Osteoblast (primary cell): Measurements from ENCODE around the gene FAP. TPM values are rescaled to one million over a fixed set of nuclear protein-coding genes. Genes with fewer than 3 reads are reported as not detected.
A peak's percentile ranks its signal among the peaks of the same experiment; 100 is the strongest.

Experiments
- DNase-seq: peaks from one replicate; pipeline ENCODE4 v3.0.0; 2011; ENCODE audit warnings: low spot score, mixed read lengths; ENCODE audit not compliant: insufficient read length; ENCODE audit errors: missing footprints
- H2AFZ ChIP-seq: 2 replicates; pipeline ENCODE4 v1.6.0; 2011; ENCODE audit warnings: mild to moderate bottlenecking, low read length
- H3K27ac ChIP-seq: 2 replicates; pipeline ENCODE4 v1.5.1; 2011; ENCODE audit warnings: mild to moderate bottlenecking, low read depth, low read length, moderate library complexity
- H3K27me3 ChIP-seq: 2 replicates; pipeline ENCODE4 v1.6.0; 2012; ENCODE audit warnings: mild to moderate bottlenecking, control low read depth, inconsistent platforms, low read length, moderate library complexity; ENCODE audit not compliant: insufficient read depth
- H3K36me3 ChIP-seq: 2 replicates; pipeline ENCODE4 v1.5.1; 2011; ENCODE audit warnings: mild to moderate bottlenecking, low read length, control low read depth, moderate library complexity; ENCODE audit not compliant: insufficient read depth
- H3K4me1 ChIP-seq: 2 replicates; pipeline ENCODE4 v1.5.1; 2011; ENCODE audit warnings: mild to moderate bottlenecking, low read length, control low read depth, moderate library complexity; ENCODE audit not compliant: insufficient read depth
- H3K4me2 ChIP-seq: 2 replicates; pipeline ENCODE4 v1.6.0; 2011; ENCODE audit warnings: mild to moderate bottlenecking, low read length; ENCODE audit not compliant: insufficient read depth
- H3K4me3 ChIP-seq: fragments of 200-600 bp; sonication (generic); 3 replicates; pipeline ENCODE4 v1.5.1; 2012; ENCODE audit warnings: mild to moderate bottlenecking, low read length, inconsistent platforms; ENCODE audit not compliant: insufficient read depth
- H3K79me2 ChIP-seq: 2 replicates; pipeline ENCODE4 v1.6.0; 2012; ENCODE audit warnings: mild to moderate bottlenecking, low read length, control low read depth, inconsistent platforms; ENCODE audit not compliant: insufficient read depth
- H3K9me3 ChIP-seq: 2 replicates; pipeline ENCODE4 v1.5.1; 2011; ENCODE audit warnings: low read depth, low read length, control low read depth
- H4K20me1 ChIP-seq: 2 replicates; pipeline ENCODE4 v1.6.0; 2012; ENCODE audit warnings: mild to moderate bottlenecking, low read length, control low read depth; ENCODE audit not compliant: insufficient read depth
- CTCF ChIP-seq: IDR thresholded peaks from 2 replicates; pipeline ENCODE4 v1.5.1; 2011; ENCODE audit warnings: mild to moderate bottlenecking, low read depth, low read length, moderate library complexity; ENCODE audit errors: extremely low read depth
- total RNA-seq: library from RNA; depleted of rRNA; stranded (reverse); fragments of >200 nt; gene quantifications from 2 replicates; pipeline ENCODE4 v1.2.3, GENCODE V29; 2012

FAP gene
- total RNA-seq, result 464 and 582 TPM in 2 replicates

DNA sequence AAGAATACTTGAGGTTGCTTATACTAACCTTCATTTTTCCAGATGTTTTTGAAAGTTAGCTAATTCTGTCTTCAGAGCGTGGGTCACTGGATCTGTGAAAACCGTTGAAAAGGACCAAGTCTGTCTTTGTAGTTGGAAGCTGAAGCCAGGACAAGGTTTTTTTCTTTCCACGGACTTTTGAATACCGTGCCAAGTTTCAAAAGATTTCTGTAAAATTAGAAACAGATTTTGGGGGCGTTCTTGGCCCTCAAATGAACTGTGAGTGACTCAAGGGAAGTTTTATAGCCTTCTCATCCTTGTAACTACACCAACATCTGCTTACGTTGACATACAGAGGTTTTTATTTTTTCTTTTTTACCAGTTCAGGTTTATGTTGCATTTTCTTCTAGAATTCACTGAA is at the start of gene FAP:
Gene FAP, minus strand, starts transcription at position 152 of the 400 bp plus-strand sequence. Its CDS starts 118 bp downstream, at position 34.
- peaks cover 46% of the 10 kb centered on the region for H3K79me2 ChIP-seq
- no peak within 1 kb of the TSS for H2AFZ ChIP-seq
- H3K4me1 ChIP-seq, result peaks cover 55% of the 10 kb centered on the region
- H3K36me3 ChIP-seq, result peaks cover 25% of the 10 kb centered on the region
- peak; percentile 68 for DNase-seq
- no peak for TF ChIP-seq CTCF
- H3K27ac ChIP-seq, result peak within 1 kb of the TSS; percentile 95
- peak within 1 kb of the TSS; percentile 89 for H3K4me2 ChIP-seq
- H3K9me3 ChIP-seq, result no peaks in the 10 kb centered on the region
- peak within 1 kb of the TSS; percentile 83 for H3K4me3 ChIP-seq
- H4K20me1 ChIP-seq, result no peaks in the 10 kb centered on the region
- H3K27me3 ChIP-seq, result no peaks in the 10 kb centered on the region

DNA sequence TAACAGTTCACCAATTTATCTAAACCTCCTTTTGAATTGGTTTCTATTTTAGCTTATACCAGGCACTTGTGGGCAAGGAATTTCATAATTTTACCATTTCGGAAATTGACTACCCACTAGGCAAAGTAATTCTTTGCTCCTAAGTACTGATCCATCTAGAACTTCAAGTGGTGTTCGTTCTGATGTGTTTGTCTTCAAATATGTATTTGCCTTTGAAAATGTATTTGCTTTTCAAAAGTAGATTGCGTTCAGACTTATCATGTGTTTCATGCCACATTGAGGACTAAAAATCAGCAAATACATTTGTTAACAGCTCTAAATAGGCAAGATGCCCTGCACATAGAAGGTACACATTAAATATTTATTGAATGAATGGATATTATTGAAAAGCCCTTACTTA is 48.5 kb upstream of the FAP start:
- Histone ChIP-seq H3K36me3 (no peaks in the 10 kb centered on the region), H3K9me3 (no peaks in the 10 kb centered on the region), H3K27me3 (no peaks in the 10 kb centered on the region), H3K79me2 (no peaks in the 10 kb centered on the region), H3K4me2 (no peak overlapping the region), H3K4me1 (peaks cover 8% of the 10 kb centered on the region), H2AFZ (no peak overlapping the region), H3K27ac (no peak overlapping the region), H4K20me1 (no peaks in the 10 kb centered on the region), H3K4me3 (no peak overlapping the region)
- TF ChIP-seq CTCF, result no peak
- DNase-seq, result no peak

DNA sequence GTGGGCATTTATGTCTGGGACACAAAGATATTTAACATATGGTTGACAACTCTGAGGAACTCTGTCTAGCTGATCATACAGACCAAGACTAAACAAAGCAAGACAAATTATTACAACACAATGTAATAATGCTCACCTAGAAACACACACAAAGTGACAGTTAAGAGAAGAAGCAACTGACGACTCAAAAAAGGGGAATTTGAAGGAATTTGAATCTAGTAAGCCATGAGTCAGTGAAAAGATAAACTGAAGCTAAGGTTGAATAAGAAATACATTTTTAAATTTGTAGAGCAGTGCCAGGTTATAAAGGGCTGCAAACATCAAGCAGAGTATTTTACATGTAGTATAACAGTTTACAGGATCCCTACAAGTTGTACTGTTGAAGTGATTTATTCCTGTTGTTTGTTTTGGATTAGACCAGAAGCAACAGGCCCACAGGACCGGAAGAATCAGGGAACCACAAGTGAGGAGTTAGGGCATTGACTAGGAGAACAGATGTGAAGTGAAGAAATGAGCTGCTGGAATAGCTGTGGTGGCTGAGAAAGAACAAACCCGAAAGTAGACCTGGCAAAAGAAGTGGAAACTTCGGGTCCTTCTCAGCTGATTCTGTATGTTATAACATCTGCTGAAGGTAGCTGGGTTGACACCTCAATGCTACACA is 39.6 kb upstream of the FAP start:
- H3K27me3 ChIP-seq, result no peaks in the 10 kb centered on the region
- no peaks in the 10 kb centered on the region for H3K9me3 ChIP-seq
- no peak overlapping the region for H3K4me3 ChIP-seq
- peak overlapping the region; percentile 4 for H3K4me2 ChIP-seq
- TF ChIP-seq CTCF, result no peak
- H3K4me1 ChIP-seq, result peaks cover 8% of the 10 kb centered on the region
- no peaks in the 10 kb centered on the region for H3K79me2 ChIP-seq
- peak overlapping the region; percentile 54 for H2AFZ ChIP-seq
- DNase-seq, result no peak
- no peak overlapping the region for H3K27ac ChIP-seq
- no peaks in the 10 kb centered on the region for H4K20me1 ChIP-seq
- no peaks in the 10 kb centered on the region for H3K36me3 ChIP-seq

DNA sequence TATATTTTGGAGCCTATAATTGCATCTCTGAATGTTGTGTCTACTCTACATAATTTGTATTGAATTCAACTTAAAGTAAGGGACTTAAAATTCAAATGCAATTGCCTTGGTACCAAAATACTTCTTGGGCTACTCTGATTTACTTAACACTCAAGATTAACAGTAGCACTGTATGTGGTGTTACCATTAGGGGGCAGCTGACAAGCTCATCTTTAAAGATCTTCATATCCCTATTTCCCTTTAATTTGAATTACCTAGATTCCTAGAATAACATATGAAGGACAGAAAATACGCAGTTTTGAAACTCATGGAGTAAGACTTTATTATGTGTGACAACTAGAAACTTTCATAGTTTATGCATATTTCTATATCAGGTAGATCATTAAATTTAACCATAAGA is 37.4 kb upstream of the FAP start:
- Histone ChIP-seq H3K4me2 (no peak overlapping the region), H3K4me1 (peaks cover 8% of the 10 kb centered on the region), H3K4me3 (no peak overlapping the region), H3K36me3 (no peaks in the 10 kb centered on the region), H3K27ac (no peak overlapping the region), H2AFZ (no peak overlapping the region), H3K27me3 (no peaks in the 10 kb centered on the region), H3K9me3 (no peaks in the 10 kb centered on the region), H4K20me1 (no peaks in the 10 kb centered on the region), H3K79me2 (no peaks in the 10 kb centered on the region)
- TF ChIP-seq CTCF, result no peak
- DNase-seq, result no peak
